Stimulated activated CD8-positive, alpha-beta memory T cell treated with anti-CD3 and anti-CD28 coated beads, Interleukin-2, amount 100 ng/mL, for 48 hours (primary cell): ENCODE results near the gene PARP12.

Source experiments
- DNase-seq, 2 donors: peaks; one replicate each; pipeline ENCODE4 v3.0.0-alpha.2; 2020; ENCODE audit warnings: low read depth in 2 of 2

PARP12 gene

GRCh38 chr7:140015471-140015970 is 47.2 kb downstream of the PARP12 start:
- DNase-seq, result no peak

- DNase-seq, result no peak
Measured at GRCh38 chr7:140014123-140014522, 48.6 kb downstream of the PARP12 start.

DNA sequence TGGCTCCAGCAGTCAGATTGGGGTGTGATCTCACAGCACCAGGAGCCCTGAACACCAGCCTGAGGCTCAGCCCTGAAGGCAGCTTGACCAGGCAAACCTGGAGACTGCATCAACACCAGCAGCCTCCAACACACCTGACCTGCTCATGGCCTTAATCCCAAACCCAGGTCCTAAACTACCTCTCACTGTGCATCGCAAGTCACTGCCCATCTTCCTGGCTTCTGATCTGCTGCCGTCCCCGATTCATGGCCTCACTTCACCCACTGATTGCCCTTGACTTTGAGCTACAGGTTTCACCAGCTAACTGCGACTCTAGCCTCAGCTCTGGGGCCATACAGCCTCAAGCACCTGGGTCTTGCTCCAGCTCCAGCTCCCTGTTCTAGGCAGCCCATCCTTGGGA is 49.1 kb downstream of the PARP12 start:
- DNase-seq, result no peak

DNA sequence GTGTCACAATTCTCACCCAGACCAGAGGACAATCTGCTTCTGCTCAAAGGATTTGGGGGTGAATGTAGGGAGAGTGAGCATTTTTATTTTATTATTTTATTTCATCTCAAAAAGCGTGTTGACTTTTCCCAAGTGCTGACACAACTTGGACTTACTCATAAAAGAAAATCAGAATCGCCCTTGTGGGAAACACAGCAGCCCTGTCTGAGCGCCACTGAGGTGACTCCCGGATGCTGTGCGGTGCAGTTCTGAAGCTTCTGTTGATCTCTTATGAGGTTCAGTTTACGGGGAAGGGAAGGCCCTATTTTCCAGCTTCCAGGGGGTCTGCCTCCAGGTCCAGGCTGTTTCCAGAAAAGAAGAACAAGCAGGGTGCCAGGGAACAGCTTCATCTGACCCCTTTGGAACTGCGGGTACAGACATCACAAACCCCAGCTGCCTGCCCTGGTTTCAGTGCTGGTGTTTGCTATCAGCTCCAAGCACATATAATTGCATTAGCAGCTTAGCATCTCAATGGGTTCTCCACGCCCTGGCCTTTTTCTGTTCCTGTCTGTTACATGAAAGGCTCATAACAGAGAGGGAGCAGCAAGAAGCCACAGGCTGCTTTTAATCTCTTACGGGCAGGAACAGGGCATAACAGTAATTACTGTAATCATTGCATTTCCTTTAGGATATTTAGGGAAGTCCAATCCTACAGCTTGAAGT is 52.4 kb downstream of the PARP12 start:
- DNase-seq, result no peak

GRCh38 chr7:140009735-140010134 is 53.0 kb downstream of the PARP12 start:
- DNase-seq, result no peak

- DNase-seq, result no peak
Measured at GRCh38 chr7:140008755-140009610, 53.8 kb downstream of the PARP12 start.

DNA sequence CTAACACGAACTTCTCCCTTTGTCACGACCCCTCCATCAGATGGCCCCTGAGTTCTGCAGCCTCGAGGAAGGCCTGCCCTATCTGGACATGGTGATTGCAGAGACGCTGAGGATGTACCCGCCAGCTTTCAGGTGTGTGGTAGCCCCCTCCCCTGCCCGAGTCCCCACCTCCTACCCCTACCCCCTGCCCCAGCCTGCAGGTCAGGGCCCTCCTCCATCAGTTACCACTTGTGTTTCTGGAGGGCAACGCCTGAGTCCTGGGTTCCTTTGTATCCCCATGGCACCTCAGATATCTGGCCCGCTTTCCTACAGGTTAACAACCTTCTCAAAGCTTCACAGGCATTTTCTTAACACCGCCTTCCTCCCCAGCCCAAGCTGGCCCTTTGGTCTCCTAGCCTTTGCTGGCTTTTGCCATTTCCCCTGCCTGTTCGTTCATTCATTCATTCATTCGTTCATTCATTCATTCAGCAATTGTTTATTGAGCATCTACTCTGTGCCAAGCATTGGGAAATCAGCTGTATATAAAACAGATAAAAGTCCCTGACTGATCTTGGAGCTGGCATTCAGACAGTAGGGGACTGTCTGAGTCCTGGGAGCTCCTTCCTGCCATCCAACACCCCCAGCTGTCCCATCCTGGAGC is 55.6 kb downstream of the PARP12 start:
- DNase-seq, result no peak

DNA sequence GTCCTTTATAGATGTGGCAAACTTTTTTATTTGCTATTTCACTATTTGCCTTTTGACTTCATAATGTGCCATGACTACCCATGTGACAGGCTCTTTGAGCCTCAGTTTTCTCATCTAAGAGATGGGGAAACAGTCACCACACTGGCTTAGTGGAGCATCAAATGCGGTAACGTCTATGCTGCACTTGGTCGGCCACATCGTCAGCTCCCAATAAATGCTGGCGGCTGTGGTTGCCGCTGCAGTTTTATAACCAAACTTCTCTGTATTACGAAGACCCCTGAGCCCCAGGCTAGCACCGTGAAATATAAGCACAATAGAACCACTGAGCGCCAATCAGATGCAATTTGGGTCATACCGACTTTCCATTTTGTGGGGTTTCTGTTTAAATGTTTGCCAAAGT is 56.2 kb downstream of the PARP12 start:
- DNase-seq, result no peak

- DNase-seq, result no peak
Measured at GRCh38 chr7:140005754-140006503, 56.8 kb downstream of the PARP12 start.

DNA sequence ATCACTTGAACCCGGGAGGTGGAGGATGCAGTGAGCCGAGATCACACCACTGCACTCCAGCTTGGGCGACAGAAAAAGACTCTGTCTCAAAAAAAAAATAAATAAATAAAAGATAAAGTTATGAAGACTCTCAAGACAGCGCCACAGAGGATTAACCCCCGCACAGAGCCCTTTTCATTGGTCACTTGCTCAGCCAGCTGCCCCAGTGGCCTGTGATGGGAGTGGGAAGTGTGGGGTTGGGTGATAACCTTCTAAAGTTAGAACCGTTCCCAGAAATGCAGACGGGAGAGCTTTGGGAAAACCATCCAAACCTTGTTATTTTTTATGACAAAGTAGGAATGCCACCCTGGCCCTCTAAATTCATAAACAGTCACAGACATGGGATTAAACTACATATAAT is 57.4 kb downstream of the PARP12 start:
- DNase-seq, result no peak

DNA sequence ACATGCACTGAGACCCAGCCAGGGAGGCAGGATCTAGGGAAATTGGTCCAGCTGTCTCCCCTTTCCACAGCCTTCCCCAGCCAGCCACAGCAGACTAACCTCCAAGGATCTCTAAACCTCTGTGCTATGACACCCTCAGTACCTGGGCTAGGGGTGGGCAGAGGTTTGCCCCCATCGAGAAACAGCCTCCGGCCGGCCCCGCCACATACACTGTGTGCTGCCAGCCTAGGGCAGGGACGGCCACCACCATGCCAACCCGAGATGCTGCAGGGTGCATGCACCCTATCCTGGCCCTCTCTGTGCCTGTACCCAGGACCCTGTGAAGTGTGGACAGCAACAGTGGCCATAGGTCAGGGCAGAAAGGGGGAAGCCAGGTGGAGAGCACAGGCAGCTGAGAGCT is 58.1 kb downstream of the PARP12 start:
- DNase-seq, result no peak

- no peak for DNase-seq
Measured at GRCh38 chr7:140003913-140004382, 58.8 kb downstream of the PARP12 start.

- DNase-seq, result no peak
Measured at GRCh38 chr7:140000666-140001268, 62.0 kb downstream of the PARP12 start.

GRCh38 chr7:139999516-139999915 is 63.2 kb downstream of the PARP12 start:
- DNase-seq, result no peak

DNA sequence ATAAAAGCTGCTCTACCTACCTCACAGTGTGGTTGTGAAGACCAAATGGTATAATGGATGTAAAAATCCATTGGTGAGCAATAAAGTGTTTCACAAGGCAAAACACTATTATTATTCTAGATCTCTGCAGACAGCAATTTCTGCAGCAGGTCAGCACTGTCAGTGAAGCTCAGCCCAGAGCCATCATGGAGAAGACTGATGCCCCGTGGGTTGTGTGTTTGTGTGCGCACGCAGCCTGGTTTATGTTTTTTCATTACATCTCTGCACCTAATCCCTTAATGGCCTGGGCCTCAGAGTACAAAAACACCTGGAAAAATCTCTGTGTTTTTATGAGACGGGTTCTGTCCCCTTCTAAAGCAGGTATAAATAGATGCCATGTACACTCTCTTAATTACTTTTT is 64.2 kb downstream of the PARP12 start:
- no peak for DNase-seq

GRCh38 chr7:139995017-139995915 is 67.5 kb downstream of the PARP12 start:
- DNase-seq, result no peak

- no peak for DNase-seq
Measured at GRCh38 chr7:139994356-139994755, 68.4 kb downstream of the PARP12 start.

DNA sequence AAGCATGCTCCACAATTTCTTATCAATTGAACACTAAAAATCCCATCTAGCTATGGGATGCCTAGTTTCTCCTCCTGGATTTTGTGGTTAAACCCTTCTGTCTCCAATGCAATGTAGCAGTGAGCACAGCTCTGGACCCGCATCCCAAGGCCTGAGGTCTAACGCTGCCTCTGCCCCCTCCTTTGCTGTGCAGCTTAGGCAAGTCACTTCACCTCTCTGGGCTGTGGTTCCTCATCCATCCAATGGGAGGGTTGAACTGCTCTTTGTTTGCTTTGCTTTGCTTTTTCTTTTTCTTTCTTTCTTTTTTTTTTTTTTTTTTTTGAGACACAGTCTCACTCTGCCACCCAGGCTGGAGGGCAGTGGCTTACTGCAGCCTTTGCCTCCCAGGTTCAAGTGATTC is 69.2 kb downstream of the PARP12 start:
- no peak for DNase-seq

DNA sequence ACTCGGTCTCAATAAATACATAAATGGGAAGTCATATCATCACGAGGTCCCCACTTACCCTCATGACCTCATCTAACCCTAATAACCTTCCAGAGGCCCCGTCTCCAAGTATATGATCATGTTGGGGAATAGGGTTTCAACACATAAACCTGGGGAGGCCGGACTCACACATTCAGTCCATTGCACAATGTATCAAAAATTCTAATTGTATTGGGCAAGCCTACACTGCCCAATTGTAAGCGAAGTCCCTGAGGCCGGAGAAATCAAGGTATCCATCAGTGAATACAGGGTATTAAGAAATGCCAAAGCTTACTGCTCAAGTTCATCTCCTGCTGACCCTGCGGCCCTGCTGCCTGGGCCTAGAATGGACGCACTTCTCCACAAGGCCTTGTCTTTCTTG is 69.6 kb downstream of the PARP12 start:
- no peak for DNase-seq

GRCh38 chr7:139992353-139993044 is 70.3 kb downstream of the PARP12 start:
- no peak for DNase-seq
